Right lobe of liver (tissue), 4 donors: ENCODE results near the gene LORICRIN.

ENCODE experiments used
- POLR2A ChIP-seq: fragments of 450-650 bp; IDR thresholded peaks from one replicate; pipeline ENCODE4 v1.6.1; 2017; ENCODE audit warnings: antibody characterized with exemption, mild to moderate bottlenecking
- TF ChIP-seq, protein P1 (sequence below), 4 donors: fragments of 200-600 bp in 3 of 4; fragments of 450-650 bp in 1 of 4; IDR thresholded peaks; one replicate each; pipeline versions ENCODE4 v1.5.1 to v1.8.0; 2016 to 2022; ENCODE audit warnings: antibody characterized with exemption in 4 of 4, mild to moderate bottlenecking in 2 of 4
- donor health status: DM: no; HTN: no; CAD: no.
- donor health status: DM: no; HTN: no; CAD: no.
- donor health status: DM: no; HTN: yes; CAD: no.

DNA sequence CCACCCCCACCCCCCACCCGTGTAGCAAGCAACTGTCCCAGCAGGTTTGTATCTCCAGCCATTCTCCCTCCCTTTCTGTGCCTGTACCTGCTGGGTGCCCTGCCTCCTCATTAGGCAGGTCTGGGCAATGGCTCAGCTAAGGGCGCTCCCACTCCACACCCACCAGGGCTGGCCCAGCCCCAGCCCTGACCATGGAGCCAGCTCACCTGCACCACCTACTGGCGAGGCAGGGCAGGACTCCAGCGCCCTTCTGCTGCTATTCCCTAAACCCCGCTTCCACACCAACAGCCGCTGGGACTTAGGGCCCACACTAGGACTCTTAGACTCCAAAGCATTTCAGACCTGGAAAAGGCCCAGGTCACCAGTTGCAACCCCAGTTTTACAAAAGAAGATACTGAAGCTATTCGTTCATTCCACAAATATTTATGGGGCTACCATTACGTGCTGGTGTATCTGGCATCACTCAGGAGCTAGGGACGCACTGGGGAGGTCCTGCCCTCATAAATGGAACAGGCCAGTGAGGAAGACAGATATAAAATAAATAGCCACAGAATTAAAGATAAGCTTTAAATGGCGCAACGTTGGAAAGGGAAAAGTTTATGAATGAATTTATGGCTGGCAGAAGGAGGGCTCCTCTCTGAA is 29.3 kb downstream of the LORICRIN start:
- TF ChIP-seq, protein P1, sequence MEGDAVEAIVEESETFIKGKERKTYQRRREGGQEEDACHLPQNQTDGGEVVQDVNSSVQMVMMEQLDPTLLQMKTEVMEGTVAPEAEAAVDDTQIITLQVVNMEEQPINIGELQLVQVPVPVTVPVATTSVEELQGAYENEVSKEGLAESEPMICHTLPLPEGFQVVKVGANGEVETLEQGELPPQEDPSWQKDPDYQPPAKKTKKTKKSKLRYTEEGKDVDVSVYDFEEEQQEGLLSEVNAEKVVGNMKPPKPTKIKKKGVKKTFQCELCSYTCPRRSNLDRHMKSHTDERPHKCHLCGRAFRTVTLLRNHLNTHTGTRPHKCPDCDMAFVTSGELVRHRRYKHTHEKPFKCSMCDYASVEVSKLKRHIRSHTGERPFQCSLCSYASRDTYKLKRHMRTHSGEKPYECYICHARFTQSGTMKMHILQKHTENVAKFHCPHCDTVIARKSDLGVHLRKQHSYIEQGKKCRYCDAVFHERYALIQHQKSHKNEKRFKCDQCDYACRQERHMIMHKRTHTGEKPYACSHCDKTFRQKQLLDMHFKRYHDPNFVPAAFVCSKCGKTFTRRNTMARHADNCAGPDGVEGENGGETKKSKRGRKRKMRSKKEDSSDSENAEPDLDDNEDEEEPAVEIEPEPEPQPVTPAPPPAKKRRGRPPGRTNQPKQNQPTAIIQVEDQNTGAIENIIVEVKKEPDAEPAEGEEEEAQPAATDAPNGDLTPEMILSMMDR (IDR thresholded peaks at IDR 0.05), result peak; percentile 9 to 49 (median 30)
- no peak for TF ChIP-seq POLR2A
